ENCODE data around the gene IL1RAPL1.
"Not testable (repeated sequence)": the region's sequence is repeated elsewhere in the genome, so short reads cannot be mapped to it uniquely, and the experiment has no call there.

GRCh38 chrX:28766561-28766960, 179.3 kb downstream of the IL1RAPL1 start:
- TF ChIP-seq POLR2AphosphoS5 (IDR thresholded peaks at IDR 0.05); CTCF (IDR thresholded peaks at IDR 0.05); EP300 (IDR thresholded peaks at IDR 0.05); POLR2A (IDR thresholded peaks at IDR 0.05; ENCODE audit: low read depth): not testable (repeated sequence)

All from esophagus muscularis mucosa (tissue), 4 donors.